Amygdala (tissue), 56 donors: ENCODE data around the gene REXO1.
A peak's percentile ranks its signal among the peaks of the same experiment; 100 is the strongest.
"Not testable (repeated sequence)": the region's sequence is repeated elsewhere in the genome, so short reads cannot be mapped to it uniquely, and the experiment has no call there.

ENCODE experiments used
- DNase-seq, 56 donors: peaks; one replicate each; lab custom pipeline; 2025; lab: John Stamatoyannopoulos, UW

REXO1 gene

GRCh38 chr19:1848399-1849131 is at the start of gene REXO1:
Gene REXO1, minus strand, starts transcription at chr19:1848483. Its CDS starts 125 bp downstream, at chr19:1848358.
- peak; percentile 26 to 98 (median 86) for DNase-seq

DNA sequence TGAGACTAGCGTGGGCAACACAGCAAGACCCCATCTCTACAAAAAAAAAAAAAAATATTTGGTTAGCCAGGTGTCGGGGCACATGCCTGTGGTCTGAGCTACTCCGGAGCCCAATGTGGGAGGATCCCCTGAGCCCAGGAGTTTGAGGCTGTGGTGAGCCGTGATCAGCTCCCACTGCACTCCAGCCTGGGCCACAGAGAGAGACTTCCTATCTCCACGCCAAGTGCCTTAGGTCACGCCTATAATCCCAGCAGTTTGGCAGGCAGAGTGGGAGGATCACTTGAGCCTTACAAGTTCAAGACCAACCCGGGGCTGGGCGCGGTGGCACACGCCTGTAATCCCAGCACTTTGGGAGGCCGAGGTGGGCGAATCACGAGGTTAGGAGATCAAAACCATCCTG is 48.2 kb upstream of the REXO1 start:
- no peak for DNase-seq

GRCh38 chr19:1893791-1894190 is 45.5 kb upstream of the REXO1 start:
- DNase-seq: no peak

DNA sequence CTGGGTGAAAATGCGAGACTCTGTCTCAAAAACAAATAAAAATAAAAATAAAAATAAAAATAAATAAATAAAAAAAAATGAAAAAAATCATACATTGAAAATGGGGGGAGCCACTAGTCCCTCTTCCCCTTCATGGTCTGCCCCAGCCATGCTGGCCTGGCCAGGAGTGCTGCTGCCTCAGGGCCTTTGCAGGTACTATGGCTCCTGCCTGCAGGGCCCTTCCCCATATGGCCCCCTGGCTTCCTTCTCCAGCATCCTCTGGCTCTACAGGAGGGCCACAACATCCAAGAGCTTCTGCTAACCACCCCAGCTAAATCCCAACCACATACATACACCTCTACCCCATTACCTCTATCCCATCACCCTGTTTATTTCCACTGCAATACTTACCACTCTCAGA is 41.6 kb upstream of the REXO1 start:
- DNase-seq: no peak

DNA sequence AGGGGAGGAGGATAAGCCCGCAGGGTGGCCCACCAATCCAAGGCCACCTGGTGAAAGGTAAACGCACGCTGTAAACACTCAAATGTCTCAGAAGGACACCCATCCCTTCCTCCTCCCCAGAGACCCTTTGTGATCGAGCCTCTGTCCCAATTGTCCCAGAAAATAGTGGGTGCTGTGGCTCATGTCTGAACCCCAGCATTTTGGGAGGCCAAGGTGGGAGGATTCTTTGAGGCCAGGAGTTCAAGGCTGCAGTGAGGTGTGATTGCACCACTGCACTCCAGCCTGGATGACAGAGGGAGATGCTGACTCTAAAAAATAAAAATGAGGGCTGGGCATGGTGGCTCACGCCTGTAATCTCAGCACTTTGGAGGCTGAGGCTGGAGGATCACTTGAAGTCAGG is 40.1 kb upstream of the REXO1 start:
- no peak for DNase-seq

GRCh38 chr19:1886360-1886759 is 38.1 kb upstream of the REXO1 start:
- not testable (repeated sequence) for DNase-seq

- DNase-seq: peak in 55 of 56 donors; percentile 55 to 95 (median 86)
These were observed 37.3 kb upstream of the REXO1 start, which contains the start of gene ABHD17A for GRCh38 chr19:1885398-1886119. Gene ABHD17A, minus strand, starts transcription at chr19:1885496. Its CDS starts 3,930 bp downstream, at chr19:1881566.

GRCh38 chr19:1884719-1885334 is 36.5 kb upstream of the REXO1 start:
- DNase-seq: peak in 2 of 56 donors; percentile 20 to 50

- DNase-seq: no peak
These were observed 36.0 kb upstream of the REXO1 start for GRCh38 chr19:1884291-1884718.

DNA sequence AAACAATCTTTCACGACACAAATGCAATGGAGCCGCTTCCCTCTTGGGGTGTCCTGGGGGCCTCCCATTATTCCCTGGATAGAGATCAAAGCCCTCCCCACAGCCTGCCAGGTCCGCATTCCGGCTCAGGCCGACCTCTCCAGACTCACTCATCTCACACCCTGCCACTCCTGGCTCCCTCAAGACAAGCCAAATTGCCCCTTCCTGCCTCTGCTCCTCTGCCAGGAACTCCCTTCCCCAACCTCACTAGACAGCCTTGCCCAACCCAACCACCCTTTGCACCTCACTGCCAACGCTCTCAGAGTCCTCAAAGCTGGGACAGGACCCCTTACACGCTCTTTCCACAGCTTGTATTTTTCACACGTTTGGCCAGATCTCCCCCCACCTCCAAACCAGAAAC is 35.5 kb upstream of the REXO1 start:
- DNase-seq: no peak

- DNase-seq: peak in 3 of 56 donors; percentile 19 to 40 (median 30)
These were observed 34.8 kb upstream of the REXO1 start for GRCh38 chr19:1882786-1883692.

DNA sequence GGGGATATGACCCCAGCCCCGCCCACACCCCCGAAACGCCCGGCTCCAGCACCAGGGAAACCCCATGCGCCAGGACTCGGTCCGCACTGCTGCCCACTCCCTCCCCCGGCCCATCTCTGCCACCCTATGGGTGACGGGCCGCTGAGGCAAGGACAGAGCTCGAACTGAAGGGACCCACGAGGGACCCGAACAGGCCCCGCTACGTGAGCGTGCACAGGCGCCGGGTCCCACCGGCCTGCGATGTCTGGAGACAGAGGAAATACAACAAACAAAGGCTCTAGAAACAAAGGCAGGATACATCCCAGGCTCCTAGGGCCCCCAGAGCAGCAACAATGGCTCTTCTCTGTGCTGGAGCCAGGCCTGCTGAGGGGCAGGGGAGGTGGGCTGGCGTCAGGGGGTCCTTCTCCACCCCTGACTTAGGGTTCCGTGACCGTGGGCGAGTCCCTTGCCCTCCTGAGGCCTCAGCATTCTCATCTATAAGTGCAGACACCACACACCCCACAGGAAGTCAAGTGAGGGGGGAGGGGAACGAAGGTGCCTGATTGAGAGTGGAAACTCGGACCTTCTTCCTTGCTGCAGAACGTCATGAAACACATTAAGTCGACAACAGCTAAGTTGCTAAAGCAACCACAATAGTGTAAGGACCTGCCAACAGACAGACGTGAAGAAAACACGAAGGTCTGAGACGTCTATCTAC is 34.0 kb upstream of the REXO1 start:
- DNase-seq: peak in 25 of 56 donors; percentile 19 to 76 (median 52)

DNA sequence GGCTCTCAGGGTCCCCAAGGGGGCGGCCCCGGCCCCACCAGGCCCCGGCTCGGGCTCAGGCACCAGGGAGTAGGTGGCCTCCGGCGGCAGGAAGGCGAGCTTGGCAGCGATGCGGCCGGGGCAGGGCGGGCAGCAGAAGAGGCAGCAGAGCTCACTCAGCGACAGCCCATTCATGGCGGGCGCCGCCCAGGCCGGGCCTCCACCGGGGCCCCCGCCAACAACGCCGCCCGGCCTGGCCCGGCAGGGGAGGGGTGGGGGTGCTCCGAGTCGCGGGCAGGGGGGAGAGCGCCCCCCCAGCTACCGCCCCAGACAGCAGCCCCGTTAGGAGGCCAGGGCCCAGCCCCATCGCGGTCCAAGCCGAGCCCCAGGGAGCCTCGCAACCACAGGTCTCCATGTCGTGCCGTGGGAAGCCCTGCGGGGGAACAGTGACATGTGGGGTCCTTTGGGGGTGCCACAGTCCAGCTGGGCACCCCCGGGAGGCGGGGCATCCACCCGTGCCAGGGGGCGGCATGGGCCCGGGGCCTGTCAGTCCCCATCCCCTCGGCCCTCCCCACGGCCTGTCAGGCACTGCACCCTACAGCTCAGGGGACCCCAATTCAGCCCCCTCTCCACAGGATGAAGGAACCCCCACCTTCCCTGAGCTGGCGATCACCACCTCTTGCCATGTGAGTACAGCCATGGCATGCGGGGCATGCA is 33.3 kb upstream of the REXO1 start:
- DNase-seq: peak in 9 of 56 donors; percentile 25 to 60 (median 41)

- no peak for DNase-seq
These were observed 32.5 kb upstream of the REXO1 start for GRCh38 chr19:1880611-1881392.

- not testable (repeated sequence) for DNase-seq
These were observed 31.7 kb upstream of the REXO1 start for GRCh38 chr19:1879982-1880381.

- DNase-seq: not testable (repeated sequence)
These were observed 30.3 kb upstream of the REXO1 start for GRCh38 chr19:1878583-1878982.

GRCh38 chr19:1877280-1877660 is 29.0 kb upstream of the REXO1 start:
- DNase-seq: not testable (repeated sequence)
